ENCODE data around the gene MMP17. TPM values are rescaled to one million over a fixed set of nuclear protein-coding genes. Genes with fewer than 3 reads are reported as not detected.
"Not testable (repeated sequence)": the region's sequence is repeated elsewhere in the genome, so short reads cannot be mapped to it uniquely, and the experiment has no call there.

MMP17 gene
- total and polyA plus RNA-seq, 9 donors: 0.78 to 15.6 (median 13.3) TPM

DNA sequence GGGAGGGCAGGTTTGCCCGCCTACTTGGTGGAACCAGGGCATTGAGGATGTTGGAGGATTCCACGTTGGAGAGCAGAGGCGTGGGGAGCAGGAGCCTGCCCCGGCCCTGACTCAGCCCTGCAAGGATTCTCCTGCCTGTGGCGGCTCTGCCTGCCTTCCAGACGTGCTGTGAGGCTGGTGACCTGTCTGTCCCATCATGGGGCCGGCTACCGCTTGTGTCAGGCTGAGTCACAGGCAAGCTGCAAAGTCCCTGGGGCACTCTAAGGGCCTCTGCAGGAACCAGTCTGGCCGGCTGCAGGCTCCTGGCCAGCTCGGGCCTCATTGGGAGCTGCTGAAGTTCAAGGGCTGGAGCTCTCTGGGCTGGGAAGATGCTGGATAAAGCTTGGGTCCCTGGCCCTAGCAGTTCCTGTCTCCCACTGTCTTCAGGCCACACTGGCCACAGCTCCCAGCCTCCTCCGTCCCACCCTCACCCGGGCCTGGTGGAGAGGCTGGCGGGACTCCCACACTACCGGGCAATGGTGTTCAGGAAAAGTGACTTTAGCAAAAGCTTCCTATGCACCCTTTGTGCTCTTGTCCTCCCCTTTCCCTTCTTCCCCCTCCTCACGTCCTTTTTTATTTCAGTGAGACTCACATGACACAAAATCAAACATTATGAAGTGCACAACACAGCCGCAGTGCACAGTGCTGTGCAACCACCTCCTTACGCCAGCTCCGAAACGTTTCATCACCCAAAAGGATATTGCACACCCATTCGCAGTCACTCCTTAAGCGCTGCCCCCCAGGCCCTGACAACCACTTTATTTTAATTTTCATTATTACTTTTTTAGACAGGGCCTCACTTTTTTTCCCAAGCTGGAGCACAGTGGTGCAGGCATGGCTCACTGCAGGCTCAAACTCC, 44.2 kb downstream of the MMP17 start:
- H3K9me3 ChIP-seq: no peaks in the 10 kb centered on the region
- no peaks in the 10 kb centered on the region for H3K4me1 ChIP-seq (ENCODE audit: insufficient read depth)
- no peaks in the 10 kb centered on the region for H3K36me3 ChIP-seq
- intact Hi-C loops (cut with DNase I): no loop called here
- 69 to 78% (median 70%) methylated on average over 21 of the region's 21 CpGs for WGBS, 3 donors
- no peak overlapping the region for H3K27ac ChIP-seq
- DNase-seq: peak in 1 of 5 donors; percentile 23
- H3K4me3 ChIP-seq: no peak overlapping the region
- no peaks in the 10 kb centered on the region for H3K27me3 ChIP-seq
- TF ChIP-seq, protein P1, sequence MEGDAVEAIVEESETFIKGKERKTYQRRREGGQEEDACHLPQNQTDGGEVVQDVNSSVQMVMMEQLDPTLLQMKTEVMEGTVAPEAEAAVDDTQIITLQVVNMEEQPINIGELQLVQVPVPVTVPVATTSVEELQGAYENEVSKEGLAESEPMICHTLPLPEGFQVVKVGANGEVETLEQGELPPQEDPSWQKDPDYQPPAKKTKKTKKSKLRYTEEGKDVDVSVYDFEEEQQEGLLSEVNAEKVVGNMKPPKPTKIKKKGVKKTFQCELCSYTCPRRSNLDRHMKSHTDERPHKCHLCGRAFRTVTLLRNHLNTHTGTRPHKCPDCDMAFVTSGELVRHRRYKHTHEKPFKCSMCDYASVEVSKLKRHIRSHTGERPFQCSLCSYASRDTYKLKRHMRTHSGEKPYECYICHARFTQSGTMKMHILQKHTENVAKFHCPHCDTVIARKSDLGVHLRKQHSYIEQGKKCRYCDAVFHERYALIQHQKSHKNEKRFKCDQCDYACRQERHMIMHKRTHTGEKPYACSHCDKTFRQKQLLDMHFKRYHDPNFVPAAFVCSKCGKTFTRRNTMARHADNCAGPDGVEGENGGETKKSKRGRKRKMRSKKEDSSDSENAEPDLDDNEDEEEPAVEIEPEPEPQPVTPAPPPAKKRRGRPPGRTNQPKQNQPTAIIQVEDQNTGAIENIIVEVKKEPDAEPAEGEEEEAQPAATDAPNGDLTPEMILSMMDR (IDR thresholded peaks at IDR 0.05): no peak
- TF ChIP-seq POLR2A (IDR thresholded peaks at IDR 0.05): no peak
- TF ChIP-seq EP300 (IDR thresholded peaks at IDR 0.05): no peak

DNA sequence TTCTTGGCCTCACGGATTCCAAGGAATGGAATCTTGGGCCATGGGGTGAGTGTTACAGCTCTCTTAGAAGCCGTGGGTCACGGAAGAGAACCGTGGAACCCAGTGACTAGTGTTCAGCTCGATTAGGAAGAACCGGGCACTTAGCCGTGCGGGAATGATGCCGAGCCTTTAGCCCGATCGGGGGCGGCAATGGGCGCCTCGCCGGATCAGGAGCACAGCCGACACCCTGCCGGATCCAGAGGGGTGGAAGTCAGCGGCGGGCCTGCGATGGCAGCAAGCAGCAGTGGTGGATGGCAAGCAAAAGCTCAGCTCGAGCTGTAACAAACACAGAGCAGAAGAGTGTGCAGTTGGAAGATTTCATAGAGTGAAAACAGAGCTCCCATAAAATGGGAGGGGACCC, 45.1 kb downstream of the MMP17 start:
- DNase-seq: peak in 1 of 5 donors; percentile 24
- Histone ChIP-seq H3K4me3 (no peak overlapping the region), H3K4me1 (ENCODE audit: insufficient read depth) (no peaks in the 10 kb centered on the region), H3K9me3 (no peaks in the 10 kb centered on the region), H3K36me3 (no peaks in the 10 kb centered on the region), H3K27me3 (no peaks in the 10 kb centered on the region), H3K27ac (no peak overlapping the region)
- WGBS, 3 donors: 92 to 96% (median 94%) methylated on average over 21 of the region's 21 CpGs
- TF ChIP-seq POLR2A (IDR thresholded peaks at IDR 0.05) (no peak), EP300 (IDR thresholded peaks at IDR 0.05) (no peak)
- TF ChIP-seq, protein P1 (IDR thresholded peaks at IDR 0.05): no peak
- intact Hi-C loops (cut with DNase I): no loop called here

DNA sequence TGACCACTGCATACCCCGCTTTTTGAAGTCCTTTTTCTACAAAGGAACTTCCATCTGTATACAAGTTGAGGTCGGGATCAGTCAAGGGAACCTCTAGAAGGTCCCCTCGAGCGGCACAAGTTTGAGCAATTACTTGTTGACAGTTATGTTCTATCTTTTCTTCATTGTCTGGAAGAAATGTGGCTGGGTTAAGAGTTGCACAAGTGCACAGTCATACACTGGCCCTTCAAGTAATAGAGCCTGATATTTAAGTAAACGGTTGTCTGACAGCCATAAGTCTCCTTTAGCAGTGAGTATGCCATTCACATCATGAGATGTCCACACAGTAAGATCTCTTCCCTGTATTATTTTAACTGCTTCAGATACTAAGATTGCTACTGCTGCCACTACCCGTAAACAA, 46.8 kb downstream of the MMP17 start:
- H3K27me3 ChIP-seq; DNase-seq; H3K4me1 ChIP-seq (ENCODE audit: insufficient read depth); intact Hi-C loops (cut with DNase I); H3K36me3 ChIP-seq; H3K9me3 ChIP-seq; H3K27ac ChIP-seq; H3K4me3 ChIP-seq: not testable (repeated sequence)
- 88 to 90% (median 88%) methylated on average over 6 of the region's 6 CpGs for WGBS, 3 donors

DNA sequence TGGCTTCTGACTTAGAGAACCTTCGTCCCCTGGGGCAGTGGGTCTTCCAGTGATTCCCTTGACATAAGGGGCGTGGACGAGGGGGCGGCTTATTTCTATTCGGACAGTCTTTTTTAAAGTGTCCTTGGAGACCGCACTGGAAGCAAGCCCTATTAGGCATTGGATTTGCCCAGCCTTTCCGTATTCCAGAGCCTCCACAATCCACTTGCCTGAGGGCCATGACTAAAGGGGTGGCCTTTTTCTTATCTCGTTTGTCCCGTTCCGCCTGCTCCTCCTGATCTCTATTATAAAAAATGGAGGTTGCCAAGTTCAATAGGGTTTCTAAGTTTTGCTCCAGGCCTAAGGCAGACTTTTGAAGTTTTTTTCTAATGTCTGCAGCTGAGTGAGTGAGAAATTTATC, 49.0 kb downstream of the MMP17 start:
- not testable (repeated sequence) for DNase-seq

DNA sequence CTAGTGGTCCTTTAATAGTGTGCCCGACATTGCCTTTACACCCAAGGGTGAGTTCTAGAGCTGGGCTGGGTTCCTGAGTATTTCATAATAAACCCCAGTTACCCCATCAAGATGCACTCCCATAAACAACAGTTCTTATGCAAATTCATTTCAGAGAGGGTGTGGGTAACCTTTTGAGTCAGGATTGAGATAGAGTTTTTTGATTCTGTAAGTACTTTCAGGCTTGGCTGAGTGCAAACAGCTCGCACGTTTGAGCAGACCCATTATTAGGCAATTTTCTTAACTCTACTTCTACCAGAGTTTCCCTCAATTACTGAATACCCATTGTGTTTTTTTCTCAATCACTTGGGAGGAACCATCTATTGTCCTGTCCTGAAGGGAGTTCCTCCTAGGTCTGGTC, 50.2 kb downstream of the MMP17 start:
- intact Hi-C loops (cut with DNase I); H3K36me3 ChIP-seq; H3K4me3 ChIP-seq; DNase-seq; H3K4me1 ChIP-seq (ENCODE audit: insufficient read depth); H3K27ac ChIP-seq; H3K9me3 ChIP-seq; H3K27me3 ChIP-seq: not testable (repeated sequence)
- WGBS, 3 donors: 52 to 53% (median 52%) methylated on average over 3 of the region's 3 CpGs

More for the DNA sequence above, 49.0 kb downstream of the MMP17 start:
- H3K4me3 ChIP-seq; H3K4me1 ChIP-seq (ENCODE audit: insufficient read depth); H3K9me3 ChIP-seq; H3K27me3 ChIP-seq; H3K27ac ChIP-seq; intact Hi-C loops (cut with DNase I); H3K36me3 ChIP-seq: not testable (repeated sequence)
- WGBS, 3 donors: 52 to 72% (median 70%) methylated on average over 10 of the region's 10 CpGs

DNA sequence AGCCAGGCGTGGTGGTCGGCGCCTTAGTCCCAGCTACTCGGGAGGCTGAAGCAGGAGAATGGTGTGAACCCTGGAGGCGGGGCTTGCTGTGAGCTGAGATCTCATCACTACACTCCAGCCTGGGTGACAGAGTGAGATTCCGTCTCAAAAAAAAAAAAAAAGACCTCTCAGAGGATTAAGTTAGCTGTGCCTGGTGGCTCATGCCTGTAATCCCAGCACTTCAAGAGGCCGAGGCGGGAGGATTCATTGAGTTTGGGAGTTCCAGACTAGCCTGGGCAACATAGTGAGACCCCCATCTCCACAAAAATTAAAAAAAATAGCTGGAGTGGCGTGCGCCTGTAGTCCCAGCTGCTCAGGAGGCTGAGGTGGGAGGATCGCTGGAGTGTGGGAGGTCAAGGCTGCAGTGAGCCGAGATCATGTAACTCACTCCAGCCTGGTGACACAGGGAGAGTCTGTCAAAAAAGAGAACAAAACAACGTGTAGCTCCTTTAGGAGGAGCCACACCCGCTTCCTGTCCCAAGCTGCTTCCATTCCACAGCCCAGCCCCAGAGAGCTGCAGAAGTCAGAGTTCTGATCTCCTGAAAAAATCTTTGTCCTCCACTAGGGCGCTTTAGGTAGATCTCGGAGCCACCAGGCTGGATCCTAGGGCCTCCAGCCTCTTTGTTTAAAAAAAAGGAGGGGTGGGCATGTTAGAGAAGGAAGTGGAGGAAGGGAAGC, 54.8 kb downstream of the MMP17 start:
- Histone ChIP-seq H3K27ac (no peak overlapping the region), H3K27me3 (no peaks in the 10 kb centered on the region), H3K9me3 (no peaks in the 10 kb centered on the region), H3K4me3 (no peak overlapping the region), H3K4me1 (ENCODE audit: insufficient read depth) (no peaks in the 10 kb centered on the region), H3K36me3 (no peaks in the 10 kb centered on the region)
- WGBS, 3 donors: 67 to 76% (median 73%) methylated on average over 16 of the region's 16 CpGs
- TF ChIP-seq POLR2A (IDR thresholded peaks at IDR 0.05) (no peak), EP300 (IDR thresholded peaks at IDR 0.05) (no peak)
- TF ChIP-seq, protein P1 (IDR thresholded peaks at IDR 0.05): no peak
- no peak for DNase-seq
- intact Hi-C loops (cut with DNase I): no loop called here

All from ovary (tissue), 9 donors.